GM12878 (cell line): ENCODE results near the gene SVIL. TPM values are rescaled to one million over a fixed set of nuclear protein-coding genes. Genes with fewer than 3 reads are reported as not detected.
"Not testable (repeated sequence)": the region's sequence is repeated elsewhere in the genome, so short reads cannot be mapped to it uniquely, and the experiment has no call there.

ENCODE experiments used
- ATAC-seq: fragments of 200-7000 bp; cut with Tn5 transposase; 3 replicates; pipeline ENCODE4 v1.9.1; 2020; ENCODE audit warnings: mild to moderate bottlenecking, moderate library complexity
- BruUV-seq: library from RNA; stranded (reverse); fragments of 400-500 nt; replicated peaks from 2 replicates; lab custom pipeline; 2021; lab: Mats Ljungman, UMichigan
- CTCF ChIA-PET: fragments of 300-600 bp; sonication (Branson Sonifier 250); formaldehyde crosslinking; extraction: SDS; loops from one replicate; lab custom pipeline; 2021; ENCODE audit warnings: inconsistent platforms; lab: Yijun Ruan, JAX
- POLR2A ChIA-PET: fragments of 350-600 bp; formaldehyde crosslinking; extraction: SDS; loops from one replicate; lab custom pipeline; 2021; ENCODE audit warnings: inconsistent platforms; lab: Charles Lee
- RAD21 ChIA-PET: fragments of 300-600 bp; sonication (Branson Sonifier 250); formaldehyde crosslinking; loops from one replicate; lab custom pipeline; 2023; ENCODE audit warnings: antibody characterized with exemption; ENCODE audit not compliant: unreplicated experiment; lab: Charles Lee
- SMC1A ChIA-PET: fragments of 300-600 bp; sonication (Branson Sonifier 250); formaldehyde crosslinking; loops from one replicate; lab custom pipeline; 2023; ENCODE audit not compliant: unreplicated experiment, uncharacterized antibody; lab: Charles Lee
- DNase-seq: peaks from one replicate; pipeline ENCODE4 v3.0.0-alpha.2; 2011; ENCODE audit warnings: low read depth, low spot score
- FAIRE-seq: peaks from 3 replicates; lab custom pipeline; 2011; peaks lifted over from hg19 to GRCh38; lab: Jason Lieb, UNC
- H2AFZ ChIP-seq: 2 replicates; pipeline ENCODE4 v1.6.0; 2011; ENCODE audit warnings: low read depth, low read length, control low read depth; ENCODE audit not compliant: control insufficient read depth
- H3K27ac ChIP-seq: 2 replicates; pipeline ENCODE4 v1.5.1; 2011; ENCODE audit warnings: control low read depth; ENCODE audit not compliant: control insufficient read depth, insufficient read depth
- H3K27me3 ChIP-seq, 2 experiments: replicated peaks in 1 of 2; 2 replicates each; pipeline versions ENCODE4 v1.6.0 to v1.6.1; 2011; ENCODE audit warnings: low read length in 1 of 2; ENCODE audit not compliant: control insufficient read depth in 2 of 2, insufficient read depth in 2 of 2
- H3K36me3 ChIP-seq, 2 experiments: 2 replicates each; pipeline ENCODE4 v1.5.1; 2011; ENCODE audit warnings: low read length in 1 of 2; ENCODE audit not compliant: control insufficient read depth in 2 of 2, insufficient read depth in 2 of 2
- H3K4me1 ChIP-seq: 2 replicates; pipeline ENCODE4 v1.6.1; 2011; ENCODE audit warnings: mild to moderate bottlenecking, low read length, moderate library complexity, mixed read lengths; ENCODE audit not compliant: control insufficient read depth, insufficient read depth
- H3K4me2 ChIP-seq: 2 replicates; pipeline ENCODE4 v1.6.0; 2011; ENCODE audit warnings: control low read depth; ENCODE audit not compliant: control insufficient read depth, insufficient read depth
- H3K4me3 ChIP-seq: fragments of 200-600 bp; sonication (generic); 2 replicates; pipeline ENCODE4 v1.5.1; 2016
- H3K79me2 ChIP-seq: 2 replicates; pipeline ENCODE4 v1.6.0; 2011; ENCODE audit warnings: low read length; ENCODE audit not compliant: control insufficient read depth, insufficient read depth
- H3K9ac ChIP-seq: 2 replicates; pipeline ENCODE4 v1.8.0; 2011; ENCODE audit warnings: low read length, control low read depth, mixed read lengths; ENCODE audit not compliant: control insufficient read depth, insufficient read depth
- H3K9me3 ChIP-seq: replicated peaks from 3 replicates; pipeline ENCODE4 v1.5.1; 2011; ENCODE audit warnings: mild to moderate bottlenecking, low read length; ENCODE audit not compliant: control insufficient read depth, insufficient read depth
- H4K20me1 ChIP-seq: 2 replicates; pipeline ENCODE4 v1.6.0; 2011; ENCODE audit not compliant: control insufficient read depth, insufficient read depth
- ATF2 ChIP-seq: IDR thresholded peaks from 2 replicates; pipeline ENCODE4 v1.6.1; 2012; ENCODE audit warnings: low read length, inconsistent platforms
- BACH1 ChIP-seq: fragments of 450-650 bp; IDR thresholded peaks from 2 replicates; pipeline ENCODE4 v1.6.1; 2017; ENCODE audit warnings: mild to moderate bottlenecking, borderline replicate concordance
- CHD2 ChIP-seq: IDR thresholded peaks from 2 replicates; pipeline ENCODE4 v1.6.1; 2011; ENCODE audit warnings: low read depth, low read length, improper control_type of control experiment, borderline replicate concordance
- CHD4 ChIP-seq: fragments of 200-600 bp; sonication (generic); IDR thresholded peaks from 2 replicates; pipeline ENCODE4 v1.6.1; 2016; ENCODE audit warnings: mild to moderate bottlenecking
- IKZF1 ChIP-seq: fragments of 450-650 bp; conservative IDR thresholded peaks from 2 replicates; pipeline ENCODE4 v1.6.1; 2017; ENCODE audit warnings: antibody characterized with exemption, mild to moderate bottlenecking
- MTA3 ChIP-seq: IDR thresholded peaks from 2 replicates; pipeline ENCODE4 v1.6.1; 2012; ENCODE audit warnings: low read length, inconsistent platforms, borderline replicate concordance
- MYB ChIP-seq: fragments of 150-350 bp; IDR thresholded peaks from 2 replicates; pipeline ENCODE4 v1.6.1; 2014; ENCODE audit warnings: mild to moderate bottlenecking, low read depth, low read length, borderline replicate concordance
- NFIC ChIP-seq: IDR thresholded peaks from 2 replicates; pipeline ENCODE4 v1.6.1; 2012; ENCODE audit warnings: low read depth, mild to moderate bottlenecking, inconsistent platforms, low read length, moderate library complexity
- POLR2A ChIP-seq: IDR thresholded peaks from 2 replicates; pipeline ENCODE4 v1.6.1; 2011; ENCODE audit warnings: low read depth, mild to moderate bottlenecking, low read length
- SMARCA5 ChIP-seq: fragments of 450-650 bp; IDR thresholded peaks from 2 replicates; pipeline ENCODE4 v1.6.1; 2017; ENCODE audit warnings: mild to moderate bottlenecking
- ZBTB4 ChIP-seq: fragments of 450-650 bp; formaldehyde crosslinking; IDR thresholded peaks from 2 replicates; pipeline ENCODE4 v1.4.0; 2022; ENCODE audit warnings: mild to moderate bottlenecking, moderate library complexity
- ZNF217 ChIP-seq: fragments of 450-650 bp; IDR thresholded peaks from 2 replicates; pipeline ENCODE4 v1.6.1; 2017; ENCODE audit warnings: antibody characterized with exemption, mild to moderate bottlenecking
- WGBS: methylation state at CpG from one replicate; pipeline ENCODE4 v1.1.6; 2016; ENCODE audit warnings: low lambda C conversion rate; ENCODE audit not compliant: insufficient replicate concordance, insufficient coverage; ENCODE audit errors: missing lambda C conversion rate; 5-methylcytosine and 5-hydroxymethylcytosine counted together
- in situ Hi-C: fragments of 300-500 bp; cut with MboI; formaldehyde crosslinking; loops from 9 replicates; pipeline ENCODE4 v1.14.3; 2018; ENCODE audit warnings: mixed read lengths
- intact Hi-C: fragments of 100-400 bp; cut with micrococcal nuclease; formaldehyde crosslinking; loops from one replicate; pipeline ENCODE4 v1.14.2; 2022; ENCODE audit not compliant: unreplicated experiment
- polyA plus RNA-seq, 11 experiments: library from polyadenylated mRNA; depleted of rRNA in 4 of 11; unstranded in 6 of 11; stranded (reverse) in 5 of 11; fragments of >200 nt; fragmentation: Nextera tagmentation in 4 of 11; fragmentation: Illumina TruSeq in 1 of 11; extraction: Ambion mirVana in 4 of 11; extraction: Trizol in 1 of 11; gene quantifications; 1 replicate in 1 of 11; 2 replicates in 10 of 11; pipeline versions ENCODE4 v1.2.1 to v1.2.3, GENCODE V29; 2011 to 2016; ENCODE audit warnings: inconsistent platforms in 2 of 11, missing spikeins in 2 of 11, low read depth in 1 of 11
- total RNA-seq, 4 experiments: library from RNA; depleted of rRNA in 3 of 4; stranded (reverse); fragments of >200 nt in 3 of 4; fragmentation: Illumina TruSeq in 1 of 4; extraction: Trizol in 1 of 4; gene quantifications; 2 replicates each; pipeline versions ENCODE4 v1.2.1 to v1.2.3, GENCODE V29; 2013 to 2021

Gene SVIL
- total and polyA plus RNA-seq, 10 of the 15 experiments (the other 5 are each of a cell fraction or from before 2014, with no cell fraction given), result 0.22 to 1.9 (median 0.87) TPM

- WGBS, result 76% methylated on average over 3 of the region's 24 CpGs
- FAIRE-seq, result peak; percentile 74
These were observed 124.2 kb downstream of the SVIL start for GRCh38 chr10:29510483-29511157.

GRCh38 chr10:29508554-29509244 is 126.1 kb downstream of the SVIL start:
- no peaks in the 10 kb centered on the region for H4K20me1 ChIP-seq
- no peaks in the 10 kb centered on the region for H3K9me3 ChIP-seq
- intact Hi-C loops (no loop called here), in situ Hi-C loops (no loop called here)
- no peak overlapping the region for H3K4me2 ChIP-seq
- no peaks in the 10 kb centered on the region for H3K4me1 ChIP-seq
- H3K9ac ChIP-seq, result no peak overlapping the region
- TSS peak; percentile 47 for BruUV-seq
- ChIA-PET SMC1A (interaction anchor here (1.0 to 1.6 kb wide), 3 partner anchors 12 to 82 kb away, joined by 3 to 6 read pairs (median 3); no protein-coding TSS in a partner anchor), RAD21 (no interaction called here), POLR2A (no interaction called here), CTCF (interaction anchor here (1.4 to 1.8 kb wide), 5 partner anchors 10 to 37 kb away, joined by 3 to 11 read pairs (median 7); no protein-coding TSS in a partner anchor)
- 44% methylated on average over 13 of the region's 13 CpGs for WGBS
- no peak for FAIRE-seq
- no peak overlapping the region for H2AFZ ChIP-seq
- H3K4me3 ChIP-seq, result no peak overlapping the region
- DNase-seq, result no peak
- H3K79me2 ChIP-seq, result no peaks in the 10 kb centered on the region
- no peak overlapping the region for H3K27ac ChIP-seq
- H3K36me3 ChIP-seq, result no peaks in the 10 kb centered on the region; a peak in 1 of 4 replicates
- no peaks in the 10 kb centered on the region for H3K27me3 ChIP-seq
- ATAC-seq, result no peak; the same call in 2 of the 3 replicates
- TF ChIP-seq ZNF217, result no peak
- no peak for TF ChIP-seq NFIC
- TF ChIP-seq MTA3, result no peak
- no peak for TF ChIP-seq CHD2
- TF ChIP-seq ZBTB4, result no peak
- no peak for TF ChIP-seq BACH1
- TF ChIP-seq POLR2A, result no peak
- TF ChIP-seq MYB, result no peak
- TF ChIP-seq IKZF1, result no peak
- no peak for TF ChIP-seq SMARCA5
- TF ChIP-seq ATF2, result no peak
- no peak for TF ChIP-seq CHD4

More at GRCh38 chr10:29510483-29511157, 124.2 kb downstream of the SVIL start:
- DNase-seq, H4K20me1 ChIP-seq, H2AFZ ChIP-seq, POLR2A ChIA-PET, H3K9me3 ChIP-seq, H3K4me3 ChIP-seq, H3K4me1 ChIP-seq, BruUV-seq, H3K79me2 ChIP-seq, RAD21 ChIA-PET, H3K27me3 ChIP-seq, H3K4me2 ChIP-seq, H3K9ac ChIP-seq, SMC1A ChIA-PET, H3K27ac ChIP-seq, ATAC-seq, H3K36me3 ChIP-seq: not testable (repeated sequence)
- intact Hi-C loops, result loop anchor here (5.0 kb wide), 1 partner anchor 82 kb away; no protein-coding TSS in a partner anchor
- in situ Hi-C loops, result loop anchor here (5.0 kb wide), 1 partner anchor 1162 kb away; no protein-coding TSS in a partner anchor
- CTCF ChIA-PET, result interaction anchor here (1.5 to 1.8 kb wide), 4 partner anchors 8 to 24 kb away, joined by 4 to 11 read pairs (median 8); no protein-coding TSS in a partner anchor
